ENCODE results near the gene SUCLG2.

DNA sequence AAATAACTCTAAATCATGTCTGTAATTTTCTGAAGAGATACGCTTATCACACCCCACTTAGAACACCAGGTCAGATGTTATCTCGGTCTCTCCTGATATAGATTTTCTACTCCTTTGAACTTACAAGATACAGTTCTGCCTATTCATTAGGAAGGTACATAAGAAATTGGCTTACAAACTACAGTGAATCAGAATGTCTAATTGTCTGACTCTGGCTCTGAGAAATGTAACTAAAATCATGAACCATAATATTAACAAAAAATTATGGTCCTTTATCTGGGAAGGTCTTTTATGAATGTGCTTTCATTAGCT is 235.2 kb downstream of the SUCLG2 start:
- TF ChIP-seq, protein P1, sequence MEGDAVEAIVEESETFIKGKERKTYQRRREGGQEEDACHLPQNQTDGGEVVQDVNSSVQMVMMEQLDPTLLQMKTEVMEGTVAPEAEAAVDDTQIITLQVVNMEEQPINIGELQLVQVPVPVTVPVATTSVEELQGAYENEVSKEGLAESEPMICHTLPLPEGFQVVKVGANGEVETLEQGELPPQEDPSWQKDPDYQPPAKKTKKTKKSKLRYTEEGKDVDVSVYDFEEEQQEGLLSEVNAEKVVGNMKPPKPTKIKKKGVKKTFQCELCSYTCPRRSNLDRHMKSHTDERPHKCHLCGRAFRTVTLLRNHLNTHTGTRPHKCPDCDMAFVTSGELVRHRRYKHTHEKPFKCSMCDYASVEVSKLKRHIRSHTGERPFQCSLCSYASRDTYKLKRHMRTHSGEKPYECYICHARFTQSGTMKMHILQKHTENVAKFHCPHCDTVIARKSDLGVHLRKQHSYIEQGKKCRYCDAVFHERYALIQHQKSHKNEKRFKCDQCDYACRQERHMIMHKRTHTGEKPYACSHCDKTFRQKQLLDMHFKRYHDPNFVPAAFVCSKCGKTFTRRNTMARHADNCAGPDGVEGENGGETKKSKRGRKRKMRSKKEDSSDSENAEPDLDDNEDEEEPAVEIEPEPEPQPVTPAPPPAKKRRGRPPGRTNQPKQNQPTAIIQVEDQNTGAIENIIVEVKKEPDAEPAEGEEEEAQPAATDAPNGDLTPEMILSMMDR (IDR thresholded peaks at IDR 0.05), result no peak
- TF ChIP-seq POLR2A (IDR thresholded peaks at IDR 0.05), result no peak
